ENCODE results near the gene PERM1. TPM values are rescaled to one million over a fixed set of nuclear protein-coding genes. Genes with fewer than 3 reads are reported as not detected.

PERM1 gene
- total and polyA plus RNA-seq, 2 of the 13 experiments (the other 11 are each of a cell fraction or from before 2014, with no cell fraction given), result 0.04 to 0.29 TPM

DNA sequence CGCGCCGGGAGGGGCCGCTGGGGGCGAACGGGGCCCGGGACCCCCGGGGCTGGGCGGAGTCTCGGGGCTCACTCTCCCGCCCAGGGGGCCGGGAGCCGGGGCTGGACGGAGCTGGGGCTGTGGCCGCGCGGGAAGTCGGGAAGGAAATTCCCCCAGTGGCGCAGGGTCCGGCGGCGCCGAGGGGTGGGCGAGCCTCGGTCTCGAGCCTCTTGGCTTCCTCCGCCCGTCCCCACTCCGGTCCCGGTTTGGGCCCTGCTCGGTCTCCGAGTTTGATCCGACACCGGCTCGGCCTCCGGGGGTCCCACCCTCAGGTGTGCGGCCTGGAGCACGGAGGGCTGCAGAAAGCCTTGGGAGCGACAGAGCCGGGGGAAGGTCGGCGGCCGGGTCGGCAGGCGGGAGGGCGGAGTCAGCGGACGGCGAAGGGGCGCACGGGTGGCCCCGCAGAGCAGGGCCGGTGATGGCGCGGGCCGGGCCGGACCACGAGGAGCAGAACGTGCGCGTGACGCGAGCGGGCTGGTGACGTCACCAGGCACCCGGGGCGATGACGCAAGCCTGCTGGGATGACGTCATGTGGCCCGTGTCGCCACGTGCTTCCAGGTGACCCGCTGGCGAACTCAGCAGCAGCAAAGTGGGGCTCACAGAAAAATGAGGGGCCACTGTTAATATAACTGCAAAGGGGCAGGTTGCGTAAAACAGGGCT is 18.6 kb upstream of the PERM1 start (continued):
- TF ChIP-seq, protein P1, sequence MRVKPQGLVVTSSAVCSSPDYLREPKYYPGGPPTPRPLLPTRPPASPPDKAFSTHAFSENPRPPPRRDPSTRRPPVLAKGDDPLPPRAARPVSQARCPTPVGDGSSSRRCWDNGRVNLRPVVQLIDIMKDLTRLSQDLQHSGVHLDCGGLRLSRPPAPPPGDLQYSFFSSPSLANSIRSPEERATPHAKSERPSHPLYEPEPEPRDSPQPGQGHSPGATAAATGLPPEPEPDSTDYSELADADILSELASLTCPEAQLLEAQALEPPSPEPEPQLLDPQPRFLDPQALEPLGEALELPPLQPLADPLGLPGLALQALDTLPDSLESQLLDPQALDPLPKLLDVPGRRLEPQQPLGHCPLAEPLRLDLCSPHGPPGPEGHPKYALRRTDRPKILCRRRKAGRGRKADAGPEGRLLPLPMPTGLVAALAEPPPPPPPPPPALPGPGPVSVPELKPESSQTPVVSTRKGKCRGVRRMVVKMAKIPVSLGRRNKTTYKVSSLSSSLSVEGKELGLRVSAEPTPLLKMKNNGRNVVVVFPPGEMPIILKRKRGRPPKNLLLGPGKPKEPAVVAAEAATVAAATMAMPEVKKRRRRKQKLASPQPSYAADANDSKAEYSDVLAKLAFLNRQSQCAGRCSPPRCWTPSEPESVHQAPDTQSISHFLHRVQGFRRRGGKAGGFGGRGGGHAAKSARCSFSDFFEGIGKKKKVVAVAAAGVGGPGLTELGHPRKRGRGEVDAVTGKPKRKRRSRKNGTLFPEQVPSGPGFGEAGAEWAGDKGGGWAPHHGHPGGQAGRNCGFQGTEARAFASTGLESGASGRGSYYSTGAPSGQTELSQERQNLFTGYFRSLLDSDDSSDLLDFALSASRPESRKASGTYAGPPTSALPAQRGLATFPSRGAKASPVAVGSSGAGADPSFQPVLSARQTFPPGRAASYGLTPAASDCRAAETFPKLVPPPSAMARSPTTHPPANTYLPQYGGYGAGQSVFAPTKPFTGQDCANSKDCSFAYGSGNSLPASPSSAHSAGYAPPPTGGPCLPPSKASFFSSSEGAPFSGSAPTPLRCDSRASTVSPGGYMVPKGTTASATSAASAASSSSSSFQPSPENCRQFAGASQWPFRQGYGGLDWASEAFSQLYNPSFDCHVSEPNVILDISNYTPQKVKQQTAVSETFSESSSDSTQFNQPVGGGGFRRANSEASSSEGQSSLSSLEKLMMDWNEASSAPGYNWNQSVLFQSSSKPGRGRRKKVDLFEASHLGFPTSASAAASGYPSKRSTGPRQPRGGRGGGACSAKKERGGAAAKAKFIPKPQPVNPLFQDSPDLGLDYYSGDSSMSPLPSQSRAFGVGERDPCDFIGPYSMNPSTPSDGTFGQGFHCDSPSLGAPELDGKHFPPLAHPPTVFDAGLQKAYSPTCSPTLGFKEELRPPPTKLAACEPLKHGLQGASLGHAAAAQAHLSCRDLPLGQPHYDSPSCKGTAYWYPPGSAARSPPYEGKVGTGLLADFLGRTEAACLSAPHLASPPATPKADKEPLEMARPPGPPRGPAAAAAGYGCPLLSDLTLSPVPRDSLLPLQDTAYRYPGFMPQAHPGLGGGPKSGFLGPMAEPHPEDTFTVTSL (CRISPR knock-in tag; IDR thresholded peaks at IDR 0.05; ENCODE audit: borderline replicate concordance), result no peak; the same call in 1 of the 2 replicates
- TF ChIP-seq STAT5B (CRISPR knock-in tag; IDR thresholded peaks at IDR 0.05) (no peak), NKX3-1 (CRISPR knock-in tag; IDR thresholded peaks at IDR 0.05) (peak; percentile 19; the same call in 1 of the 2 replicates), ZNF678 (CRISPR knock-in tag; IDR thresholded peaks at IDR 0.05) (peak; percentile 54; the same call in 1 of the 2 replicates), ZBTB1 (CRISPR knock-in tag; IDR thresholded peaks at IDR 0.05; ENCODE audit: borderline replicate concordance) (0 out of 2 replicates have a peak, but pooled peaks have one; percentile 35), HMG20A (CRISPR knock-in tag; IDR thresholded peaks at IDR 0.05; ENCODE audit: borderline replicate concordance) (0 out of 2 replicates have a peak, but pooled peaks have one; percentile 10), KAT2B (IDR thresholded peaks at IDR 0.05; ENCODE audit: borderline replicate concordance, low read depth, low read length) (no peak), CBX5 (CRISPR knock-in tag; IDR thresholded peaks at IDR 0.05; ENCODE audit: borderline replicate concordance) (peak; percentile 37; the same call in 1 of the 2 replicates), MAFG (CRISPR knock-in tag; IDR thresholded peaks at IDR 0.05) (peak; percentile 55; the same call in 1 of the 2 replicates), ZNF335 (CRISPR knock-in tag; IDR thresholded peaks at IDR 0.05) (no peak), MIER2 (CRISPR knock-in tag; IDR thresholded peaks at IDR 0.05) (no peak)
- TF ChIP-seq, protein P2, sequence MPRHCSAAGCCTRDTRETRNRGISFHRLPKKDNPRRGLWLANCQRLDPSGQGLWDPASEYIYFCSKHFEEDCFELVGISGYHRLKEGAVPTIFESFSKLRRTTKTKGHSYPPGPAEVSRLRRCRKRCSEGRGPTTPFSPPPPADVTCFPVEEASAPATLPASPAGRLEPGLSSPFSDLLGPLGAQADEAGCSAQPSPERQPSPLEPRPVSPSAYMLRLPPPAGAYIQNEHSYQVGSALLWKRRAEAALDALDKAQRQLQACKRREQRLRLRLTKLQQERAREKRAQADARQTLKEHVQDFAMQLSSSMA (CRISPR knock-in tag; IDR thresholded peaks at IDR 0.05), result peak; percentile 48; the same call in 1 of the 2 replicates
- TF ChIP-seq, protein P3, sequence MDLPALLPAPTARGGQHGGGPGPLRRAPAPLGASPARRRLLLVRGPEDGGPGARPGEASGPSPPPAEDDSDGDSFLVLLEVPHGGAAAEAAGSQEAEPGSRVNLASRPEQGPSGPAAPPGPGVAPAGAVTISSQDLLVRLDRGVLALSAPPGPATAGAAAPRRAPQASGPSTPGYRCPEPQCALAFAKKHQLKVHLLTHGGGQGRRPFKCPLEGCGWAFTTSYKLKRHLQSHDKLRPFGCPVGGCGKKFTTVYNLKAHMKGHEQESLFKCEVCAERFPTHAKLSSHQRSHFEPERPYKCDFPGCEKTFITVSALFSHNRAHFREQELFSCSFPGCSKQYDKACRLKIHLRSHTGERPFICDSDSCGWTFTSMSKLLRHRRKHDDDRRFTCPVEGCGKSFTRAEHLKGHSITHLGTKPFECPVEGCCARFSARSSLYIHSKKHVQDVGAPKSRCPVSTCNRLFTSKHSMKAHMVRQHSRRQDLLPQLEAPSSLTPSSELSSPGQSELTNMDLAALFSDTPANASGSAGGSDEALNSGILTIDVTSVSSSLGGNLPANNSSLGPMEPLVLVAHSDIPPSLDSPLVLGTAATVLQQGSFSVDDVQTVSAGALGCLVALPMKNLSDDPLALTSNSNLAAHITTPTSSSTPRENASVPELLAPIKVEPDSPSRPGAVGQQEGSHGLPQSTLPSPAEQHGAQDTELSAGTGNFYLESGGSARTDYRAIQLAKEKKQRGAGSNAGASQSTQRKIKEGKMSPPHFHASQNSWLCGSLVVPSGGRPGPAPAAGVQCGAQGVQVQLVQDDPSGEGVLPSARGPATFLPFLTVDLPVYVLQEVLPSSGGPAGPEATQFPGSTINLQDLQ (CRISPR knock-in tag; IDR thresholded peaks at IDR 0.05), result no peak
- TF ChIP-seq, protein P4, sequence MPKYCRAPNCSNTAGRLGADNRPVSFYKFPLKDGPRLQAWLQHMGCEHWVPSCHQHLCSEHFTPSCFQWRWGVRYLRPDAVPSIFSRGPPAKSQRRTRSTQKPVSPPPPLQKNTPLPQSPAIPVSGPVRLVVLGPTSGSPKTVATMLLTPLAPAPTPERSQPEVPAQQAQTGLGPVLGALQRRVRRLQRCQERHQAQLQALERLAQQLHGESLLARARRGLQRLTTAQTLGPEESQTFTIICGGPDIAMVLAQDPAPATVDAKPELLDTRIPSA (CRISPR knock-in tag; IDR thresholded peaks at IDR 0.05; ENCODE audit: borderline replicate concordance), result peak; percentile 95
- TF ChIP-seq, protein P5, sequence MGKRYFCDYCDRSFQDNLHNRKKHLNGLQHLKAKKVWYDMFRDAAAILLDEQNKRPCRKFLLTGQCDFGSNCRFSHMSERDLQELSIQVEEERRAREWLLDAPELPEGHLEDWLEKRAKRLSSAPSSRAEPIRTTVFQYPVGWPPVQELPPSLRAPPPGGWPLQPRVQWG (CRISPR knock-in tag; IDR thresholded peaks at IDR 0.05; ENCODE audit: borderline replicate concordance, low read depth), result no peak
